Glutamatergic neuron (in vitro differentiated cells): ENCODE measurements around the gene ABCA2. TPM values are rescaled to one million over a fixed set of nuclear protein-coding genes. Genes with fewer than 3 reads are reported as not detected.

ENCODE experiments used
- DNase-seq: peaks from one replicate; pipeline ENCODE4 v3.0.0; 2022
- H3K27ac Mint-ChIP-seq: one replicate; pipeline ENCODE4 v1.8.0; 2020; ENCODE audit warnings: mild to moderate bottlenecking, mixed read lengths, inconsistent platforms; ENCODE audit not compliant: unreplicated experiment
- H3K27me3 Mint-ChIP-seq: one replicate; pipeline ENCODE4 v1.8.0; 2020; ENCODE audit warnings: mild to moderate bottlenecking, moderate library complexity, mixed read lengths, inconsistent platforms; ENCODE audit not compliant: unreplicated experiment
- H3K36me3 Mint-ChIP-seq: one replicate; pipeline ENCODE4 v1.8.0; 2020; ENCODE audit warnings: mild to moderate bottlenecking, mixed read lengths, inconsistent platforms; ENCODE audit not compliant: unreplicated experiment
- H3K4me1 Mint-ChIP-seq: one replicate; pipeline ENCODE4 v1.8.0; 2020; ENCODE audit warnings: mild to moderate bottlenecking, low read depth, mixed read lengths, inconsistent platforms; ENCODE audit not compliant: unreplicated experiment
- H3K4me3 Mint-ChIP-seq: one replicate; pipeline ENCODE4 v1.8.0; 2020; ENCODE audit warnings: mild to moderate bottlenecking, mixed read lengths, inconsistent platforms; ENCODE audit not compliant: unreplicated experiment
- H3K9me3 Mint-ChIP-seq: one replicate; pipeline ENCODE4 v1.8.0; 2020; ENCODE audit warnings: mild to moderate bottlenecking, moderate library complexity, mixed read lengths, inconsistent platforms; ENCODE audit not compliant: unreplicated experiment
- CTCF ChIP-seq: fragments of 200-600 bp; sonication (generic); IDR thresholded peaks from one replicate; pipeline ENCODE4 v1.5.0; 2021; ENCODE audit not compliant: partially characterized antibody, unreplicated experiment
- total RNA-seq: library from RNA; stranded (reverse); fragmentation: NEBNext Ultra II Directional; extraction: Animal tissue kit (Norgen Biotek cat#: 25700); gene quantifications from one replicate; pipeline ENCODE4 v1.2.1, GENCODE V29; 2021; ENCODE audit not compliant: unreplicated experiment

The ABCA2 gene
- total RNA-seq, 1 donor from 2014 or later = 70.7 TPM

GRCh38 chr9:137039611-137040366 lies 11.8 kb upstream of the ABCA2 start:
- no peak for DNase-seq
- peaks cover 4% of the 10 kb centered on the region for H3K9me3 Mint-ChIP-seq
- H3K27ac Mint-ChIP-seq = no peak overlapping the region
- H3K4me3 Mint-ChIP-seq = no peak overlapping the region
- no peaks in the 10 kb centered on the region for H3K4me1 Mint-ChIP-seq
- TF ChIP-seq CTCF = no peak
- H3K27me3 Mint-ChIP-seq = no peaks in the 10 kb centered on the region
- no peaks in the 10 kb centered on the region for H3K36me3 Mint-ChIP-seq

- Mint-ChIP-seq H3K4me1 (no peaks in the 10 kb centered on the region), H3K36me3 (no peaks in the 10 kb centered on the region), H3K27me3 (no peaks in the 10 kb centered on the region), H3K27ac (no peak overlapping the region), H3K9me3 (peaks cover 4% of the 10 kb centered on the region), H3K4me3 (no peak overlapping the region)
- TF ChIP-seq CTCF = no peak
- no peak for DNase-seq
Measured at GRCh38 chr9:137038916-137039315, 10.9 kb upstream of the ABCA2 start.

- TF ChIP-seq CTCF = no peak
- H3K4me1 Mint-ChIP-seq = no peaks in the 10 kb centered on the region
- no peak overlapping the region for H3K27ac Mint-ChIP-seq
- peaks cover 4% of the 10 kb centered on the region for H3K27me3 Mint-ChIP-seq
- H3K9me3 Mint-ChIP-seq = peaks cover 4% of the 10 kb centered on the region
- H3K36me3 Mint-ChIP-seq = no peaks in the 10 kb centered on the region
- no peak overlapping the region for H3K4me3 Mint-ChIP-seq
- no peak for DNase-seq
Measured at GRCh38 chr9:137037483-137037882, 9.4 kb upstream of the ABCA2 start.

- Mint-ChIP-seq H3K4me3 (no peak overlapping the region), H3K4me1 (no peaks in the 10 kb centered on the region), H3K27me3 (peaks cover 4% of the 10 kb centered on the region), H3K27ac (no peak overlapping the region), H3K9me3 (peaks cover 4% of the 10 kb centered on the region), H3K36me3 (no peaks in the 10 kb centered on the region)
- DNase-seq = no peak
- no peak for TF ChIP-seq CTCF
Measured at GRCh38 chr9:137037035-137037434, 9.0 kb upstream of the ABCA2 start.

- H3K9me3 Mint-ChIP-seq = peaks cover 4% of the 10 kb centered on the region
- H3K4me3 Mint-ChIP-seq = no peak overlapping the region
- TF ChIP-seq CTCF = no peak
- H3K36me3 Mint-ChIP-seq = no peaks in the 10 kb centered on the region
- no peak for DNase-seq
- peaks cover 2% of the 10 kb centered on the region for H3K4me1 Mint-ChIP-seq
- H3K27me3 Mint-ChIP-seq = peaks cover 4% of the 10 kb centered on the region
- H3K27ac Mint-ChIP-seq = no peak overlapping the region
Measured at GRCh38 chr9:137035937-137036336, 7.9 kb upstream of the ABCA2 start.
